Measurements from ENCODE around the gene FAM98B.

Gene FAM98B

DNA sequence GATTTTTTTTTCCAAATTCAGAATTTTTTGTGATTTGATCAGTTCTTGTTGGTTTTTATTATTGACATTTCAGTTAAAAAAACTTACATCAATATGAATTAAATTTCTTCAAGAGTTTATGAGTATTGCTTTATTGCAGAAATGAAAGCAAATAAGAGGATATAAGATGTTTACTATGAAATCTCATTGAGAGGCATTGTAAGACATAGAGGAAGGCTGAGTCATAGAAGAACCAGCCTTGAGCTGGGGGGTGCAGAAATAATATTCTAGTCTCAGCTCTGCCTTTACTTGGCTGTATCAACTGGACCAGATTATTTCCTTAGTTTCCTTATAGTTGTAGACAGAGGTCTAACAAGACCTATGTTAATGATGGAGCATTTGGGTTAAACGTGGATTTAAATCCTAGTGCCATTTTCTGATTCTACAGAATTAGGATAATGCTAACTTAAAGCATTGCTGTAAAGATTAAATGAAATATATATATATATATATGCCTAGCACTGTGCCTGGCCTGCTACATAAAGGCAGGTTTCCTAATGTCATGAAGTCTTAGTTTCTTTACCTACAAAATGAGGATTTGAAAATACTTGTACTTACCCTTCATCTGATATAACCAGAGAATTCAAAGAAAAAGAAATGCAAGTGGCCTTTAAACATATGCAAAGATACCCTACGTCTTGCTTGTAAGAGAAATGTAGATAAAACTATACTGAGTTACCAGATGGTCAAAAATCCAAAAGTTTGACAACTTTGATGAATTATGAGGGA is 7.3 kb downstream of the FAM98B start:
- DNase-seq (ENCODE audit: low read depth in 2 of 2), result no peak

DNA sequence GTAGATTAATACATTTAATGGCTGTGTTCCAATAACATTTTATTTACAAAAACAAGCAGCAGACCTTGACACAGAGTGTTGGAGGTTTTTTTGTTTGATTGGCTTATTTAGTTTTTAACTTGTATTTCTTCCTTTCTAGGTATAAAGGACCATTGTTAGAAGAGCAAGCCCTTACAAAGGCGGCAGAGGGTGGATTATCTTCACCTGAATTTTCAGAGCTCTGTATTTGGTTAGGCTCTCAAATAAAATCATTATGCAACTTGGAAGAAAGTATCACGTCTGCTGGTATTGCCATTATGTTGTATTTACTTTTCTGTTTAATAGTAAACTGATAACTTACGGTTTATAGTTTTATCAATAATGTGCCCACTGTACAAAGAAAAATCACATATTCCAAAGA is 10.0 kb downstream of the FAM98B start:
- no peak for DNase-seq (ENCODE audit: low read depth in 2 of 2)

DNA sequence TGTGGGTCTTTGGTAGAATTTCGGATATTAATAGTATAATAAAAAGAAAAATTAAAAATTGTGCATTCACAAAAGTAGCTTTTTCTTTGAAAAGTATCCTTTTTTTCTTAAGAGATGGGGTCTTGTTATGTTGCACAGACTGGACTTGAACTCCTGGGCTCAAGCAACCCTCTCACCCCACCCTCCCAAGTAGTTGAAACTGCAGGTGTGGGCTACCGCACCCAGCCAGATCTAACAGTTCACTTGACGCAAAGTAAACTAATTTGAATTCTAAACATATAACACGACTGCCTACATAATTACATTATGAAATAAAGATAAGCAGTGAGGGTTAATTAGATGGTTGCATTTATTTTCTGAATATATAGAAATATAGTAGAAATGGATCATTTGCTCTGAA is 10.7 kb downstream of the FAM98B start:
- DNase-seq (ENCODE audit: low read depth in 2 of 2), result no peak

DNA sequence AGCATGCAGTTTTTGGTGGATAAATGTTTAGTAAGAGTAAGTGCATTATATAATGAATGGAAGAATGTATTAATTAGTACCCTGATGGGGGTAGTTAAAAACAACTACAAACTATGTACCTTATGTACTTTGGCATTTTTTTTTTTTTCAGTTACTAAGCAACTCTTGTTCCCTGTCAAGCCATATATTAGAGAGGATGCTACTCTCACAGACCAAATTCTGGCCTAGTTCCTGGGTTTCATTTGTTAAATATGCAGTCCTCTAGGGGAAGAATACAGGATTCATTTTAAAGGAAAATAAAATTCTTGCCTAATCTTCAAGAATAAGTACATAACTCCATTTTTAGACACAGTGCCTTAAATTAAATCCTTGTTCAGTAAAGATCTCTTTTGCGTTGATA is 16.9 kb downstream of the FAM98B start:
- DNase-seq (ENCODE audit: low read depth in 2 of 2), result no peak

DNA sequence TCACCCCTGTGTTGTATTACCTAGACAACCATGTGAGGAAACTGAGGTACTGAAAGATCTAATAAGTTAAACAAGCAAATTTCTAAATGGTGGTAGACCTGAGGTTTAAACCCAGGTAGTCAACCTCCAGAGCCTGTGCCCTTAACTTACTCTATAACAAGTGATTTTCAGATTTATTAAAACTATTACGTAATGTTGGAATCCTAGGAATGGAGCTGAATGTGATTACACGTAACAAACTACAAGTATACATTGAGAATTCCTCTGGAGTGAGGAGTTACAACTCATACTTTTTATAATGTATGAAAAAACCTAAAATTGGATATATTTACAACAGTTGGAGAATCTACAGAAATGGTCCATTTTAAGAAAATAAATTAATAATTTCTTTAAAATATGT is 18.0 kb downstream of the FAM98B start:
- DNase-seq (ENCODE audit: low read depth in 2 of 2), result no peak

DNA sequence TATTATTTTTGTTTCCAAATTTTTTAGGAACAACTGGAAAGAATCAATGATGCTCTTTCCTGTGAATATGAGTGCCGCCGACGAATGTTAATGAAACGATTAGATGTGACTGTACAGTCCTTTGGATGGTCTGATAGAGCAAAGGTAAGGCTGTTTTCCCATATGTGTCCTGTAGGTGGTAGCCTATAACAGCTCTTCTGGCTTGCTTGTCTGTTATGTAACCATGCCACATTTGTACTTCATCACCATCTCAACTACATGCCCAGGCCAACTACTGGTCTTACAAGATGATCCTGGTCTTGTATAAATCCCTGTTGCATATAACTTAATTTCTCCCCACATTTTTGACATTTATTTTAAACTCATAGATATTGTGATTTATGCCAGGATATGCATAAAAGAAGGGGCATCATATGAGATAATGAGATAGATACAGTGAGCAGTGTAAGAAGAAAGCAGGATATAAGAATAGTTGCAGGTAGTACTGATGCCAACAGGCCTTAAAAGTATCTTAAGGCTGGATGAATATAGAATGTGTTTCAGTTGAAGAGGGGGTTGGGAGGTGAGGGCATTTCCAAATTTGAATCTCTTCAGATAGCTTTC is 20.3 kb downstream of the FAM98B start:
- peak in 1 of 2 donors; percentile 10 for DNase-seq (ENCODE audit: low read depth in 2 of 2)

DNA sequence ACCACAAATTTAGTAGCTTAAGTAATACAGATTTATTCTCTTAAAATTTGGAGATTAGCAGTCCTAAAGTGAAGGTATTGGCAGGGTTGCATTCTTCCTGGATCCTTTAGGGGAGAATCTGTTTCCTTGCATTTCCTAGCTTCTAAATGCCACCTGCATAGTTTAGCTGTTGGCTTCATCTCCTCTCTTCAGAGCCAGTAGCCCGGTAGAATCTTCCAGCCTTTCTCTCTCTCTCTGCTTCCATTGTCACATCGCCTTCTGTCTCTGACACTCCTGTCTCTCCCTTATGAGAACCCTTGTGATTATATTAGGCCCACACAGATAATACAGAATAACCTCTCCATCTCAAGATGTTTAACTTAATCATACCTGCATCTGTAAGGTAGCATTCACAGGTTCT is 21.4 kb downstream of the FAM98B start:
- no peak for DNase-seq (ENCODE audit: low read depth in 2 of 2)

DNA sequence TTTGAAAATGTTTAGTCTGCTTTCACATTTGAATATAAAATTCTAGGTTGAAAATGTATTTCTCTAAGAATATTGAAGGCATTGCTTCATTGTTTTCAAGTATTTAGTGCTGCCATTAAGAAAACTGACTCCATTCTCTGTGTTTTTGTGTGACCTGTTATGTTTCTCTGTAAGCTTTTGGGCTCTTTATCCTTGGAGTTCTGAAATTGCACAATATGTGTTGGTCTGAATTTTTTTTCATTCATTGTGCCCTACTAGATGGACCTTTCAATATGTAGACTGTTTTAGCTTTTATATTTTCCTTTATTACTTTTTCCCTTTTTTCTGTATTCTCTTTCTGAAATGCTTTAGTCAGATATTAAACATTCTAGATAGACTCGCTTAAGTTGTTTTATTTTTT is 22.2 kb downstream of the FAM98B start:
- DNase-seq (ENCODE audit: low read depth in 2 of 2), result no peak

DNA sequence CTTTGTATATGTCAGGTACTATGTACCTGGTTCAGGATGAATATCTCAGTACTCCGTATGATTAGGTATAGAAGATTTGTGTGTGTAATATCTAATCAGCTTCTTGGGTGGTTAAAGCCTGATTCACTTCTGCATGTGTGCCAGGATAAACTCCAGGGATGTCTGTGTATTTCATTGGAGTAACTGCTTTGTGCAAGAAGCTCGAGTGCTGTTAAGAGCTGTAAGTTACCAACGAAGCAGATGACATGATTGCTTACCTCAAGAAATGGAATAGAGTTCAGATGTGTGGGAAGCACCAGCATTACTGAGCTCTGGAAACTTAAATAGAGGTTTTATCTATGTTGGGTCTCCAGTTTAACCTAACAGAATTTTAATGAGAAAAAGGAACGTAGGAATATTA is 23.7 kb downstream of the FAM98B start:
- no peak for DNase-seq (ENCODE audit: low read depth in 2 of 2)

DNA sequence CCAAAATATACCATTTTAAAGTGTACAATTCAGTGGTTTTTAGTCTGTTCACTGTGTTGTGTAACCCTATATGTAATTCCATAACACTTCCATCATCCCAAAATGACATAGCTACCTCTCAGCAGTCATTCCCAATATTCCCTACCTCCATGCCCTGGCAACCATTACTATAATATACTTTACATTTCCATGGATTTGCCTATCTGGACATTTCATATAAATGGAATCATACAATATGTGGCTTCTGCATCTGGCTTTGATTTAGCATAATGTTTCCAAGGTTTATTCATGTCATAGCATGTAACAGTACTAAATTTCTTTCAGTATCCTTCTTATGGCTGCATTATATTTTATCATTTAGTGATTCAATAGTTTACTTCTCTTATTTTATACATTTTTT is 25.3 kb downstream of the FAM98B start:
- no peak for DNase-seq (ENCODE audit: low read depth in 2 of 2)

DNA sequence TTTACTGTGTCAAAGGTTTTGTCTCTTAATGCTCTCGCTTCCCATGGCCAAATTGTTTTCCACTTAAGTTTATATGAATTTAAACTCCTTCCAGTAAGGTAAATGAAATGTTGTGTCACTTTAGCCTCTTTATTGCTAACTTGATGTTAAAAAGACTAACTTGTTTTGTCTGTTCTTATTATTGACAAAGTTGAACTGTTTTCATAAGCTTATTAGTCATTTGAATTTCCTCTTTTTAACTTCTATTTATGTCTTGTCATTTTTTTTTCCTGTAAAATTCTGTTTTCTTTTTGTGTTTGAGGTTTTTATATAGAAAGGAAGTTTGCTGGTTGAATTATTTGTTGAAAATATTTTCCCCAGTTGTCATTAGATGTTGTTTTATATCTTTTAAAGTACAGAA is 25.8 kb downstream of the FAM98B start:
- no peak for DNase-seq (ENCODE audit: low read depth in 2 of 2)

DNA sequence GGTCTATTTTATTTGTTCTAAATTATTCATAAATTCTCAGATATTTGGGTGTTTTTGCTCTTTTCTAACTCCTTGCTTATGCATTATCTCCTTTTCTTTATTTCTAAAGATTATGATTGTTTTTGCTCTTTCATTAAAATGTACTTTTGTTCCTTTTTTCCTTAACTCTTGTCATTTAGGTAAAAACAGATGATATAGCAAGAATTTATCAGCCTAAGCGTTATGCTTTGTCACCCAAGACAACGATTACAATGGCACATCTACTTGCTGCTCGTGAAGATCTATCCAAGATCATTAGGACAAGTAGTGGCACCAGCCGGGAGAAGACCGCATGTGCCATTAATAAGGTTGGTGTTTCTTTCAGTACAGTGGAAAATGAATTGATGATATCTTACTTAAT is 27.2 kb downstream of the FAM98B start:
- DNase-seq (ENCODE audit: low read depth in 2 of 2), result no peak

DNA sequence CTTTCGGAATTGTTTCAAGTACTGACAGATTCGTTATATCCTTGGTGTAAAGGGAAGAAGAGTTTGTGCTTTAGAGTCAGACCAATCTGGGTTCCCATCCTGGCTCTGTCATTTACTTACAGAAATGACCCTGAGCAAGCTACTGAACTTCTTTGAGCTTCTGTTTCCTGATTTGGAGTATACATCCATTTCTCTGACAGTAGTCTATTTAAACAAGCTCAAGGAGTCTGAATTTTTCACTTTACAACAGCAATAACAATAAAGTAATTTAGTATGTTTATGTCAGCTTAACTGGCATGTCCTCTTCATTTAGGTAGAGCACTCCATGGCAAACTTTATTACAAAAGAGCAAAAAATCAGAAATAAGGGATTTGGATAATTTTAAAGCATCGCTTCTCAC is 27.8 kb downstream of the FAM98B start:
- no peak for DNase-seq (ENCODE audit: low read depth in 2 of 2)

DNA sequence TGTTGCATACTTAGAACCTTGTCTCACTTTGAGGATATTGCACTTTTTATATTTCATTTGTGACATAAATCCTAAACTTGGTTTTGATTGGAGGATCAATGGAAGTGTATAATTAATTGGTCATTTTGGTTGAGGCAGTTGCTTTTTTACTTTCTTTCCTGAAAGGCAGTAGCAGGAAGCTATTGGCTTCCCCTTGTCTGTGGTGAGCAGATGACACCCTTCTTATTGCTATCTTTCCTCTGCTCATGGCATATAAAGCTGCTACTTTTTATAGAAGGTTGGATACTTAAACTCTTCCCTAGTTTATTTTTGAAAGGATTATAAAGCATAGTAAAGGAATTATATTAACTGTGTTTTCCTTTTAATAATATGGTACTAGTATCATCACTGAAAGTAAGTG is 28.6 kb downstream of the FAM98B start:
- no peak for DNase-seq (ENCODE audit: low read depth in 2 of 2)

DNA sequence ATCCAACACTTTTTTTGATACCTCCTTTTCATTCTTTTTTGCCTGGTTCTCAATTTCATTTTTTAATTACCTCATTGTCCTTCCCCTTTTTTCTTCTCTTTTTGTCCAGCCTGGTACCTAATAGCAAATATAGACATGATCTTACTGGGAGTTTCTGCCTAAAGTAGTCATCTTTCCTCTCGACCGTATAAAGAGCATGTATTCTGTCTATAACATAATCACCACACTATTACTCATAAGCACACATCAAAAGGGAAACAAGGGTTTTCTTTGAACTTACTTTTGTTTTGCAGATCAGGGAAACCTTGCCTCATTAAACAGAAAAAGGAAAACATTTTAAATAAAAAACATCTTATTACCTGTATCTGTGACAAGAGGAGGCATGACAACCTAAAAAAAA is 33.0 kb downstream of the FAM98B start:
- DNase-seq (ENCODE audit: low read depth in 2 of 2), result no peak

DNA sequence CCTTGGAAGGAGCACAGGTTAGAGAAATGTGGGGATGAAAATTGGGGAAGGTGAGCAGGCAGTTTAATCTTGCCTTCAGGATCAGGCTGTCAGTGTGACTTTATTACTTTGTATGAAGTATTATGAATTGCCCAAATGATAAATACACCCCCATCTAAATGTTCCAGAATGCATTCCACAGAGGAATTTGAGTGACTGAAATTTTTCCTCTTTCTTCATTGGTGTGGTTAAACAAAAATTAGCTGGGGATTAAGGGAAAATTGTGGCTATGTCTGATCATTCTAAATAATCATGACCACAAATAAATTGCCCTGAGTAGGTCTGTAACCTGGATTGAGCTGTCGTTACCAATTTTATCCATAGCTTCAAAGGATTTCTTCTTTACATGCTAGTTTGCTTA is 33.5 kb downstream of the FAM98B start:
- DNase-seq (ENCODE audit: low read depth in 2 of 2), result no peak

DNA sequence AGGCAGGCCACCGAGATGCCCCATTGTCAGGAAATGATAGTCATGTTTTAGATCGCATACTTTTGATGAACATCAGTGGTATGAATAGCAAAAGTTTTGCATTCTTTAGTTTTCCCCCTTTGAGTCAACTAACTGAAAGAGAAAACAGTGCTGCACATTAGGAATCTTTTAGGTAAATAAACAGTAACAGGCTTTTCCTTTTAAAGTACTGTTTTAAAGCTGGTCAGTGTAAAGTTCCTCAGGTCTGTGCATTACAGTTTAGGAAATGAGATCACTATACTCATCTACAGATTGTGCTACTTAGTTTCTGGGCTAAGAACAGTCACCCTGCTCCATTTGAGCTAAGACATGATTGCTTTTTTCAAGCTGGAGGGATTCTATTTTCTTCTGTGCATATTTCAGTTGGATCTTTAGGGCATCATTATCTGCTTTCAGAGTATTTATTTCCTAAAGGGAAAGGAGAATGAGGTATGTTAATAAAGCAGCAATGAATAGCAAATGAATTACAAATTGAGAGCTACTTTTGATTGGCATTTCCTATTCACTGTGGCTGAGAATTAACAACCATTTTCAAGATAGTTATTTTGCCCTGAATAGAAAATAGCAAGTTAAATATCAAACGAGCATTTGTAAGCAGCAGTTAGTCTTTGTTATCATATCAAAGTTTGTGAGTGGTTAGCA is 36.5 kb downstream of the FAM98B start:
- DNase-seq (ENCODE audit: low read depth in 2 of 2), result no peak

DNA sequence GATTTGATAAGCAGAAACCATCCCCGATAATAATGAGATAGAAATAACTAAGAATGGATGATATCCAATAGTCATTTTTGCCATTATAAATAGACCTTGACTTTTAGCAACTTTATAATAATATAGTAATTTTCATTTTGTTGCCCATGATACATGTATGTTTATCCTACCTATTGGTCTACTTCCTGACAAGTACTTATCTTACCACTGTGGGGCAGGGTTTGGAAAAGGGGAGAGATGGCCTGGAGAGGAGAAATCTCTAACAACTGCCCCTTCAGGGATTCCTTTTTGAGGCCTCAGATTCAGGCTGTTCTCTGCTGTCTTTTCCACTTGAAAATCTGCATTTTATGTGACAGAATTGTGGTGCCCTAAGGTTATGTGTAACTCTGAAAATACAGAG is 42.2 kb downstream of the FAM98B start:
- DNase-seq (ENCODE audit: low read depth in 2 of 2), result no peak

DNA sequence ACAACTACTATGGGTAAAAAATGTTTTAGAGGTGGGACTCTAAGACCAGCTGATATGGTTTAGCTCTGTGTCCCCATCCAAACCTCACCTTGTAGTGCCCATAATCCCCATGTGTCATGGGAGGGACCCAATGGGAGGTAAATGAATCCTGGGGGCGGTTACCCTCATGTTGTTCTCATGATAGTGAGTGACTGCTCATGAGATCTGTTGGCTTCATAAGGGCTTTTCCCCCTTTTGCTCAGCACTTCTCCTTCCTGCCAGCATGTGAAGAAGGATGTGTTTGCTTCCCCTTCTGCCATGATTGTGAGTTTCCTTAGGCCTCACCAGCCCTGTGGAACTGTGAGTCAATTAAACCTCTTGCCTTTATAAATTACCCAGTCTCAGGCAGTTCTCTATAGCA is 45.7 kb downstream of the FAM98B start:
- no peak for DNase-seq (ENCODE audit: low read depth in 2 of 2)

DNA sequence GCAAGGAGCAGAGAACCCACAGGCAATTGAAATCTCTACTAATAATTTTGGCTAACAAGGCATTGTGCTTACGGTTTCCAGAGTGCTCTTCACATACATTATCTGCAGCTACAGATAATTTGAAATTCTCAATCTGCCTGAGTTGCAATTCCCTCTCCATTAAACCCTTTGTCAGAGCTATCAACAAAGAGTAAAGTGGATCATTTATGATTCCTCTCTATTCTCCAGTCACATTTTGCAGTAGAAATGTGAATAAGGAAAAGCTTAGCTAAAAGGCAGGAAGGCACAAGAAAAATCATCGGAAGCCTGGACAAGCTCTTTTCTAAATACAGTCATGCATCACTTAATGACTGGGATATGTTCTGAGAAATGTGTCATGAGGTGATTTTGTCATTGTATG is 49.6 kb downstream of the FAM98B start:
- DNase-seq (ENCODE audit: low read depth in 2 of 2), result no peak

DNA sequence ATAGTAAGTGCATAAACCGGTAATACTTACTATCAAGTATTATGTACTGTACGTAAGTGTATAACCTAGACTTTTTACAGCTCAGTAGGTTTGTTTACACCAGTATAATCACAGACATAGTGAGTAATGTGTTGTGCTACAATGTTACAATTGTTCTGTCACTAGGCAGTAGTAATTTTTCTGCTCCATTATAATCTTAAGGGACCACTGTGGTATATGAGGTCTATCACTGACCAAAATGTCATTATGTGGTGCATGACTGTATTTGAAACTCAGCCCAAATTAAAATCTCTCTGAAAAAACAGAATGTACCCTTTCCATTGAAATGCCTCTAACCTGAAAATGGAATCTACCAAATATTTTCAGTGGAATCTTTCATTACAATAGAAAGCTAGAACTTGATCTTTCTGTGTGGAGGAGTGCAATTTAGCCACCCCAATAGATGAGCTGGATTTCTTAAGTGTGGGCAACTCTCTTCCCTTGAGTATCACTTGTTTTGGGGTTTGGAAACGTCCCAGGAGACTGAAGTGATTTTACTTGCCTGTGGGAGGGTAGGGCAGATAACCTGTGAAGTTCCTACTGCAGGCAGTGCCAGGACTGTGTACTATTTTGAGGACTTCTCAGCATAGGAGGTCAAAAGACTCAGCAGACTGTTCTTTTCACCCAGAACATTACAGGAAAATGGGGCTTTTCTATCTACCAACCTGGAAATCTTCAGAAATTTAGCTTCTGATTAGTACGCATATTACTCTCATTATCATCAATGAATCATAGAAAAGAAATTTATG is 50.9 kb downstream of the FAM98B start:
- no peak for DNase-seq (ENCODE audit: low read depth in 2 of 2)

DNA sequence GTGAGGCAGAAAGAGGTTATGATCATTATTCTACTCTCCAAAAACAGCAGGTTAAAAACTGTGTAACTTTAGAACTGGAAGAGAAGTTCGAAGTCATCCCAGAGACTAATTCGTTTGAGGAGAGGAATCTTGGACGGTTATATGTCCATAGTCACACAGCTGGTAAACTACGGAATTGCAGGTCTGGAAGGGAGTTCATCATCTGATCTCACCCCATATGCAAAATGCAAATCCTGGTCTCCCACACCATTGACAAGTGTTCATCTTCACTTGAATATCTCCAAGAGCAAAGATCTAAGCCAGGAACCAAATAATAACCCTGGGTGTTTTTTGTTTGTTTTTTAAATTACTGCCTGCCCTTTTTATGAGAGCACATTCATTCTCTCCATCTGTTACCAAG is 53.1 kb downstream of the FAM98B start:
- DNase-seq (ENCODE audit: low read depth in 2 of 2), result no peak

DNA sequence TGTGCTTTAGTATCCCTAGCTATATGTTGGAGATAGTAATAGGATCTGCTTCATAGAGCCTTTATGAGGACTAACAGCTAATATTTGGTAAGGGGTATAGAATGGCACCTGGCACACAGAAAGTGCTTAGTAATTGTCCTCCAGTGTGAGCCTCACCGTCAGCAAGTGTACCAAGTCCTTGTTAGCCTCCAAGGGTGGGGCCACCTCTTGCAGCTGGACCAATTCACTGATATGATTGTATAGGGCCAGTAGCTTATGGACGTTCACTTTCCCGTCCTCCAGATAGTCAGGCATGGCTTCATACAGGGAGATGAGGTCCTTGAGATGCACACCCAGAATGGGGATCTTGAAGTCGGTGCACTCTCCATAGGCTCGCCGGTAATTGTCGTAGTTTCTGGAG is 53.6 kb downstream of the FAM98B start:
- DNase-seq (ENCODE audit: low read depth in 2 of 2), result no peak

Data from activated CD8-positive, alpha-beta memory T cell treated with anti-CD3 and anti-CD28 coated beads for 4 hours (primary cell).